HepG2 (cell line): ENCODE results near the gene RYR2. TPM values are rescaled to one million over a fixed set of nuclear protein-coding genes. Genes with fewer than 3 reads are reported as not detected.

Source experiments
- ATF1 ChIP-seq: IDR thresholded peaks from 2 replicates; pipeline ENCODE4 v1.6.1; 2016; ENCODE audit warnings: mild to moderate bottlenecking, control low read depth
- CC2D1A ChIP-seq: sonication (generic); formaldehyde crosslinking; IDR thresholded peaks from 2 replicates; pipeline ENCODE4 v1.8.1; 2023; ENCODE audit warnings: mild to moderate bottlenecking, missing genetic modification reagents
- ELF1 ChIP-seq: sonication (generic); formaldehyde crosslinking; IDR thresholded peaks from 2 replicates; pipeline ENCODE4 v1.4.0; 2020; ENCODE audit warnings: missing genetic modification reagents
- IKZF5 ChIP-seq: IDR thresholded peaks from 2 replicates; pipeline ENCODE4 v1.6.1; 2018; ENCODE audit warnings: missing genetic modification reagents, mild to moderate bottlenecking, missing compliant biosample characterization
- MED1 ChIP-seq: sonication (generic); formaldehyde crosslinking; IDR thresholded peaks from 2 replicates; pipeline ENCODE4 v1.4.0; 2020; ENCODE audit warnings: missing genetic modification reagents
- MXI1 ChIP-seq: IDR thresholded peaks from 3 replicates; pipeline ENCODE4 v1.6.1; 2012; ENCODE audit warnings: low read depth, low read length, inconsistent platforms, borderline replicate concordance
- NFYB ChIP-seq: sonication (generic); formaldehyde crosslinking; IDR thresholded peaks from 2 replicates; pipeline ENCODE4 v1.4.0; 2020; ENCODE audit warnings: missing genetic modification reagents
- NONO ChIP-seq, 2 experiments: fragments of 450-650 bp in 1 of 2; sonication (generic) in 1 of 2; formaldehyde crosslinking in 1 of 2; IDR thresholded peaks in 1 of 2; conservative IDR thresholded peaks in 1 of 2; 2 replicates each; pipeline versions ENCODE4 v1.6.1 to v1.8.0; 2017 to 2022; ENCODE audit warnings: mild to moderate bottlenecking in 1 of 2, missing genetic modification reagents in 1 of 2, moderate library complexity in 1 of 2
- PAF1 ChIP-seq: IDR thresholded peaks from 2 replicates; pipeline ENCODE4 v1.6.1; 2016; ENCODE audit warnings: missing genetic modification reagents, missing compliant biosample characterization
- PHF8 ChIP-seq: sonication (generic); formaldehyde crosslinking; IDR thresholded peaks from 2 replicates; pipeline ENCODE4 v1.5.0; 2020; ENCODE audit warnings: missing genetic modification reagents
- RBM39 ChIP-seq: fragments of 200-400 bp; formaldehyde crosslinking; IDR thresholded peaks from one replicate; pipeline ENCODE4 v1.6.1; 2018; ENCODE audit warnings: antibody characterized with exemption, mild to moderate bottlenecking, low read depth, low read length; ENCODE audit not compliant: poor library complexity, severe bottlenecking
- RFX3 ChIP-seq: IDR thresholded peaks from 2 replicates; pipeline ENCODE4 v1.6.1; 2016; ENCODE audit warnings: missing biosample characterization, missing genetic modification reagents
- SALL2 ChIP-seq: sonication (generic); formaldehyde crosslinking; IDR thresholded peaks from 2 replicates; pipeline ENCODE4 v1.8.1; 2023; ENCODE audit warnings: mild to moderate bottlenecking, missing genetic modification reagents, inconsistent platforms
- SETDB1 ChIP-seq: sonication (generic); formaldehyde crosslinking; IDR thresholded peaks from 2 replicates; pipeline ENCODE4 v1.5.1; 2020; ENCODE audit warnings: missing genetic modification reagents, mild to moderate bottlenecking, borderline replicate concordance
- SSRP1 ChIP-seq: IDR thresholded peaks from 2 replicates; pipeline ENCODE4 v1.6.1; 2016; ENCODE audit warnings: control low read depth
- ZMYM3 ChIP-seq: sonication (generic); formaldehyde crosslinking; IDR thresholded peaks from 2 replicates; pipeline ENCODE4 v1.5.1; 2020; ENCODE audit warnings: mild to moderate bottlenecking, missing genetic modification reagents
- ZNF121 ChIP-seq: sonication (generic); formaldehyde crosslinking; IDR thresholded peaks from 2 replicates; pipeline ENCODE4 v1.5.0; 2020; ENCODE audit warnings: mild to moderate bottlenecking, missing genetic modification reagents
- ZNF577 ChIP-seq: sonication (generic); formaldehyde crosslinking; IDR thresholded peaks from 2 replicates; pipeline ENCODE4 v1.4.0; 2020; ENCODE audit warnings: mild to moderate bottlenecking, low read depth, missing genetic modification reagents, borderline replicate concordance
- ZNF589 ChIP-seq: sonication (generic); formaldehyde crosslinking; conservative IDR thresholded peaks from 2 replicates; pipeline ENCODE4 v1.8.0; 2022; ENCODE audit warnings: mild to moderate bottlenecking, moderate library complexity, missing genetic modification reagents
- ZNF615 ChIP-seq: sonication (generic); formaldehyde crosslinking; IDR thresholded peaks from 2 replicates; pipeline ENCODE4 v1.5.0; 2020; ENCODE audit warnings: mild to moderate bottlenecking, missing genetic modification reagents, borderline replicate concordance
- ZNF660 ChIP-seq: sonication (generic); formaldehyde crosslinking; IDR thresholded peaks from 2 replicates; pipeline ENCODE4 v1.5.1; 2020; ENCODE audit warnings: mild to moderate bottlenecking, low read depth, missing genetic modification reagents, borderline replicate concordance
- ZNF850 ChIP-seq: sonication (generic); formaldehyde crosslinking; conservative IDR thresholded peaks from 2 replicates; pipeline ENCODE4 v1.9.0; 2021; ENCODE audit warnings: mild to moderate bottlenecking, missing genetic modification reagents
- polyA plus RNA-seq, 8 experiments: library from polyadenylated mRNA; depleted of rRNA in 3 of 8; stranded (reverse) in 7 of 8; unstranded in 1 of 8; fragments of >200 nt; fragmentation: Illumina TruSeq in 4 of 8; extraction: Trizol in 4 of 8; gene quantifications; 2 replicates each; pipeline versions ENCODE4 v1.2.1 to v1.2.3, GENCODE V29; 2011 to 2016; ENCODE audit warnings: low read depth in 4 of 8, missing spikeins in 1 of 8, mixed read lengths in 1 of 8; ENCODE audit not compliant: insufficient read depth in 1 of 8
- total RNA-seq, 5 experiments: library from RNA; depleted of rRNA; stranded (reverse); fragments of >200 nt; fragmentation: Illumina TruSeq; extraction: Trizol; gene quantifications; 2 replicates each; pipeline ENCODE4 v1.2.3, GENCODE V29; 2016; ENCODE audit warnings: low read depth in 1 of 5
- TF ChIP-seq, protein P1 (sequence below): sonication (generic); formaldehyde crosslinking; IDR thresholded peaks from 2 replicates; pipeline ENCODE4 v1.4.0; 2020; ENCODE audit warnings: missing genetic modification reagents, mild to moderate bottlenecking, borderline replicate concordance
- TF ChIP-seq, protein P2 (sequence below): sonication (generic); formaldehyde crosslinking; IDR thresholded peaks from 2 replicates; pipeline ENCODE4 v1.9.0; 2021; ENCODE audit warnings: missing genetic modification reagents, borderline replicate concordance

The RYR2 gene
- total and polyA plus RNA-seq, 2 of the 13 experiments (the other 11 are each of a cell fraction or from before 2014, with no cell fraction given): not detected

GRCh38 chr1:237864338-237865244, 822.6 kb downstream of the RYR2 start (continued):
- TF ChIP-seq, protein P1, sequence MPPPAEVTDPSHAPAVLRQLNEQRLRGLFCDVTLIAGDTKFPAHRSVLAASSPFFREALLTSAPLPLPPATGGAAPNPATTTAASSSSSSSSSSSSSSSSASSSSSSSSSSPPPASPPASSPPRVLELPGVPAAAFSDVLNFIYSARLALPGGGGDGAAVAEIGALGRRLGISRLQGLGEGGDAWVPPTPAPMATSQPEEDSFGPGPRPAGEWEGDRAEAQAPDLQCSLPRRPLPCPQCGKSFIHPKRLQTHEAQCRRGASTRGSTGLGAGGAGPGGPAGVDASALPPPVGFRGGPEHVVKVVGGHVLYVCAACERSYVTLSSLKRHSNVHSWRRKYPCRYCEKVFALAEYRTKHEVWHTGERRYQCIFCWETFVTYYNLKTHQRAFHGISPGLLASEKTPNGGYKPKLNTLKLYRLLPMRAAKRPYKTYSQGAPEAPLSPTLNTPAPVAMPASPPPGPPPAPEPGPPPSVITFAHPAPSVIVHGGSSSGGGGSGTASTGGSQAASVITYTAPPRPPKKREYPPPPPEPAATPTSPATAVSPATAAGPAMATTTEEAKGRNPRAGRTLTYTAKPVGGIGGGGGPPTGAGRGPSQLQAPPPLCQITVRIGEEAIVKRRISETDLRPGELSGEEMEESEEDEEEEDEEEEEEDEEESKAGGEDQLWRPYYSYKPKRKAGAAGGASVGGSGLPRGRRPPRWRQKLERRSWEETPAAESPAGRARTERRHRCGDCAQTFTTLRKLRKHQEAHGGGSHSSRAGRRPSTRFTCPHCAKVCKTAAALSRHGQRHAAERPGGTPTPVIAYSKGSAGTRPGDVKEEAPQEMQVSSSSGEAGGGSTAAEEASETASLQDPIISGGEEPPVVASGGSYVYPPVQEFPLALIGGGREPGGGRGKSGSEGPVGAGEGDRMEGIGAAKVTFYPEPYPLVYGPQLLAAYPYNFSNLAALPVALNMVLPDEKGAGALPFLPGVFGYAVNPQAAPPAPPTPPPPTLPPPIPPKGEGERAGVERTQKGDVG: no peak
- peak; percentile 46; the same call in 1 of the 2 replicates for TF ChIP-seq NFYB (CRISPR knock-in tag)
- TF ChIP-seq IKZF5 (CRISPR knock-in tag): peak; percentile 69; the same call in 1 of the 2 replicates
- no peak for TF ChIP-seq SETDB1 (CRISPR knock-in tag)
- no peak for TF ChIP-seq ZNF589
- 0 out of 2 replicates have a peak, but pooled peaks have one; percentile 49 for TF ChIP-seq ZNF121
- no peak for TF ChIP-seq ATF1 (CRISPR knock-in tag)
- TF ChIP-seq NONO (IDR thresholded peaks at IDR 0.05): no peak
- peak; percentile 80 for TF ChIP-seq NONO (CRISPR knock-in tag; conservative IDR thresholded peaks at IDR 0.05)
- no peak for TF ChIP-seq ZNF850
- TF ChIP-seq SALL2 (CRISPR knock-in tag): no peak; the same call in 1 of the 2 replicates
- TF ChIP-seq, protein P2, sequence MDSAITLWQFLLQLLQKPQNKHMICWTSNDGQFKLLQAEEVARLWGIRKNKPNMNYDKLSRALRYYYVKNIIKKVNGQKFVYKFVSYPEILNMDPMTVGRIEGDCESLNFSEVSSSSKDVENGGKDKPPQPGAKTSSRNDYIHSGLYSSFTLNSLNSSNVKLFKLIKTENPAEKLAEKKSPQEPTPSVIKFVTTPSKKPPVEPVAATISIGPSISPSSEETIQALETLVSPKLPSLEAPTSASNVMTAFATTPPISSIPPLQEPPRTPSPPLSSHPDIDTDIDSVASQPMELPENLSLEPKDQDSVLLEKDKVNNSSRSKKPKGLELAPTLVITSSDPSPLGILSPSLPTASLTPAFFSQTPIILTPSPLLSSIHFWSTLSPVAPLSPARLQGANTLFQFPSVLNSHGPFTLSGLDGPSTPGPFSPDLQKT: no peak
- TF ChIP-seq RBM39: no peak
- TF ChIP-seq ZMYM3: no peak
- TF ChIP-seq ELF1 (CRISPR knock-in tag): 0 out of 2 replicates have a peak, but pooled peaks have one; percentile 28
- TF ChIP-seq CC2D1A (CRISPR knock-in tag): no peak
- TF ChIP-seq ZNF615 (CRISPR knock-in tag): 0 out of 2 replicates have a peak, but pooled peaks have one; percentile 35
- TF ChIP-seq ZNF577: no peak
- no peak for TF ChIP-seq ZNF660
- TF ChIP-seq MED1 (CRISPR knock-in tag): peak; percentile 62
- TF ChIP-seq RFX3 (CRISPR knock-in tag): no peak
- peak; percentile 76; the same call in 1 of the 3 replicates for TF ChIP-seq MXI1
- TF ChIP-seq PAF1 (CRISPR knock-in tag): no peak
- peak; percentile 35; the same call in 1 of the 2 replicates for TF ChIP-seq PHF8 (CRISPR knock-in tag)
- no peak for TF ChIP-seq SSRP1 (CRISPR knock-in tag)
